PC-3 (cell line): Measurements from ENCODE around the gene HRH1.

Source experiments
- CTCF ChIP-seq: fragments of 300-600 bp; sonication (generic); conservative IDR thresholded peaks from 2 replicates; pipeline ENCODE4 v1.5.1; 2017; ENCODE audit warnings: antibody characterized with exemption, low read depth, mild to moderate bottlenecking, low read length
- EZH2 ChIP-seq: fragments of 300-600 bp; sonication (generic); IDR thresholded peaks from one replicate; pipeline ENCODE4 v1.6.1; 2017; ENCODE audit warnings: antibody characterized with exemption, mild to moderate bottlenecking, low read length; ENCODE audit not compliant: unreplicated experiment

GRCh38 chr3:11157421-11157820 lies 3.1 kb downstream of the HRH1 start:
- TF ChIP-seq CTCF, result no peak
- no peak for TF ChIP-seq EZH2
